ENCODE results near the gene TMEM239.

DNA sequence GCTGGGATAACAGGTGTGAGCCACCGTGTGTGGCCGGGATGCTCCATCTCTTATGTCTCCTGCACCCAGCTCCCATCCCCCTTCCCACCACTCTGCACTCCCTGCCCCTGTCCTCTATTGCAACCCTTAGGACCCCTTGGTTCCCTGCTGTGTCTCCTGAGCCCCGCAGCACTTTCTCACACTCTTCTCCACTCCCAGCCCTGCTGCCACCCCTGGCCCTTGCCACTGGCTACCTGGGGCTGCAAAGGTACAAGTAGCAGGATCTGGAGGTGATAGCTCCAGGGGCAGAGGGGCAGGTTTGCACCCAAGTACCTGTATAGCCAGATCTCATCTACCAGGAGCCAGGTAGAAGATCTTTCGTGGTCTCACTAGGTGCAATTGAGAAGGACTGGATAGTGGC lies 9.1 kb upstream of the TMEM239 start:
- TF ChIP-seq, protein P1, sequence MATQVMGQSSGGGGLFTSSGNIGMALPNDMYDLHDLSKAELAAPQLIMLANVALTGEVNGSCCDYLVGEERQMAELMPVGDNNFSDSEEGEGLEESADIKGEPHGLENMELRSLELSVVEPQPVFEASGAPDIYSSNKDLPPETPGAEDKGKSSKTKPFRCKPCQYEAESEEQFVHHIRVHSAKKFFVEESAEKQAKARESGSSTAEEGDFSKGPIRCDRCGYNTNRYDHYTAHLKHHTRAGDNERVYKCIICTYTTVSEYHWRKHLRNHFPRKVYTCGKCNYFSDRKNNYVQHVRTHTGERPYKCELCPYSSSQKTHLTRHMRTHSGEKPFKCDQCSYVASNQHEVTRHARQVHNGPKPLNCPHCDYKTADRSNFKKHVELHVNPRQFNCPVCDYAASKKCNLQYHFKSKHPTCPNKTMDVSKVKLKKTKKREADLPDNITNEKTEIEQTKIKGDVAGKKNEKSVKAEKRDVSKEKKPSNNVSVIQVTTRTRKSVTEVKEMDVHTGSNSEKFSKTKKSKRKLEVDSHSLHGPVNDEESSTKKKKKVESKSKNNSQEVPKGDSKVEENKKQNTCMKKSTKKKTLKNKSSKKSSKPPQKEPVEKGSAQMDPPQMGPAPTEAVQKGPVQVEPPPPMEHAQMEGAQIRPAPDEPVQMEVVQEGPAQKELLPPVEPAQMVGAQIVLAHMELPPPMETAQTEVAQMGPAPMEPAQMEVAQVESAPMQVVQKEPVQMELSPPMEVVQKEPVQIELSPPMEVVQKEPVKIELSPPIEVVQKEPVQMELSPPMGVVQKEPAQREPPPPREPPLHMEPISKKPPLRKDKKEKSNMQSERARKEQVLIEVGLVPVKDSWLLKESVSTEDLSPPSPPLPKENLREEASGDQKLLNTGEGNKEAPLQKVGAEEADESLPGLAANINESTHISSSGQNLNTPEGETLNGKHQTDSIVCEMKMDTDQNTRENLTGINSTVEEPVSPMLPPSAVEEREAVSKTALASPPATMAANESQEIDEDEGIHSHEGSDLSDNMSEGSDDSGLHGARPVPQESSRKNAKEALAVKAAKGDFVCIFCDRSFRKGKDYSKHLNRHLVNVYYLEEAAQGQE (IDR thresholded peaks at IDR 0.05; ENCODE audit: insufficient read depth in 1 of 2, low read depth in 2 of 2, low read length in 2 of 2): no peak
- TF ChIP-seq SIN3A (IDR thresholded peaks at IDR 0.05; ENCODE audit: borderline replicate concordance, insufficient read depth, low read length): no peak
- TF ChIP-seq POLR2AphosphoS5 (IDR thresholded peaks at IDR 0.05; ENCODE audit: low read depth, low read length): no peak
- no peak for TF ChIP-seq TAF1 (IDR thresholded peaks at IDR 0.05; ENCODE audit: borderline replicate concordance, insufficient read depth, low read length)

Measured in PFSK-1 (cell line).